ENCODE data around the gene SLC38A1.

Gene SLC38A1

GRCh38 chr12:46134852-46135251 lies 134.0 kb downstream of the SLC38A1 start:
- DNase-seq (ENCODE audit: low read depth in 2 of 2), result no peak

- DNase-seq (ENCODE audit: low read depth in 2 of 2), result no peak
Measured at GRCh38 chr12:46134205-46134811, 134.5 kb downstream of the SLC38A1 start.

- DNase-seq (ENCODE audit: low read depth in 2 of 2), result no peak
Measured at GRCh38 chr12:46133751-46134150, 135.1 kb downstream of the SLC38A1 start.
